ENCODE results near the gene SMAD3. TPM values are rescaled to one million over a fixed set of nuclear protein-coding genes. Genes with fewer than 3 reads are reported as not detected.

The SMAD3 gene
- total and polyA plus RNA-seq, 7 donors, result 2.9 to 47.6 (median 29.3) TPM

DNA sequence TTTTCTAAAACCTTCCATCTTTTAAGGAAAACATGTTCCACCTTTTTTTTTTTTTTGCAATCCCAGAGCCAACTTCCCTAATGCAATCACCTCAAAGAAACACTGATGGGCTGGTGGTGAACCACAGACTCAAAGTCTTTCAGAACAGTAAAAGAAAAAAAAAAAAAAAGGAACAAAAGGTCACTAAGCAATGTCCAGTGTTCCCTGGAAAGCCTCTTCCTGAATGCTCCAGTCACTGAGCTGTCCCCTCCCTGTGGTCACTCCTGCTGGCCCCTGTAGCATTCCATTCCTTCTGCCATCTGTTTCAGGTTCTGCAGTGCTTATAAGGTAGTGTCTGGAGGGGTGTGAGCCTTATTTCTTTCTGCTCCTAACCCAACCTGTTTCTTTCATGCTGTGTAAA, 135.7 kb downstream of the SMAD3 start:
- ATAC-seq (no peak), DNase-seq (no peak)
- no peak overlapping the region for H3K4me3 ChIP-seq
- no peaks in the 10 kb centered on the region for H3K9me3 ChIP-seq
- H3K36me3 ChIP-seq (ENCODE audit: insufficient read depth in 1 of 2, low read depth in 1 of 2), result peaks cover 0 to 5% of the 10 kb centered on the region in 2 donors
- peak overlapping the region; percentile 90 for H3K27ac ChIP-seq
- H3K4me1 ChIP-seq, result peaks cover 70% of the 10 kb centered on the region
- H3K27me3 ChIP-seq (ENCODE audit: insufficient read depth in 3 of 3, low read length in 2 of 3), result no peaks in the 10 kb centered on the region
- intact Hi-C loops (cut with DNase I), result loop anchor here (5.0 kb wide), 2 partner anchors 41 to 51 kb away; partner anchors contain the start of genes AAGAB (in 1 of the 2) and IQCH (in 1 of the 2)
- TF ChIP-seq CTCF (IDR thresholded peaks at IDR 0.05), result no peak

- peak overlapping the region; percentile 90 for H3K27ac ChIP-seq
- no peaks in the 10 kb centered on the region for H3K9me3 ChIP-seq
- H3K4me3 ChIP-seq, result no peak overlapping the region
- no peaks in the 10 kb centered on the region for H3K27me3 ChIP-seq (ENCODE audit: insufficient read depth in 3 of 3, low read length in 2 of 3)
- peaks cover 68% of the 10 kb centered on the region for H3K4me1 ChIP-seq
- 54 to 87% (median 62%) methylated on average over 2 of the region's 2 CpGs for WGBS, 3 donors
- no peak for ATAC-seq
- intact Hi-C loops (cut with DNase I), result loop anchor here (5.0 kb wide), 2 partner anchors 40 to 50 kb away; partner anchors contain the start of genes AAGAB (in 1 of the 2) and IQCH (in 1 of the 2)
- H3K36me3 ChIP-seq (ENCODE audit: insufficient read depth in 1 of 2, low read depth in 1 of 2), result peaks cover 0 to 5% of the 10 kb centered on the region in 2 donors
- DNase-seq, result no peak
- no peak for TF ChIP-seq CTCF (IDR thresholded peaks at IDR 0.05)
Observed at GRCh38 chr15:67202091-67202490, 136.7 kb downstream of the SMAD3 start.

DNA sequence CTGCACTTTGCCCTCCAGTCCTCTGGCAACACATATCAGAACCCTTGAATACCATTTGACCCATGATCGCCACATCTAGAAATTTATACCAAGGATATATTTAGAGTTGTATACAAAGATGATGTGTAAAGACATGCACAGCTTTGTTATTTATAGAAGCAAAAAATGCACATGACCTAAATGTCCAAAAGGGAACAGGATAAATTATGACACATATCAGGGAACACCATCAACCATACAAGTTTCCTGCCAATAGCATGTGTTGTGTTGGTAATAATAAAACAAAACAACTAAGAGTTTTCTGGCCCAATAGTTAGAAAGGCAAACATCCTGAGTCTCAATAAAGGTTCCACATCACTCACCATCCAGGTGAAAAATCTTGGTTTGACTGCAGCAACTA, 137.6 kb downstream of the SMAD3 start:
- peaks cover 0 to 5% of the 10 kb centered on the region in 2 donors for H3K36me3 ChIP-seq (ENCODE audit: insufficient read depth in 1 of 2, low read depth in 1 of 2)
- ATAC-seq, result peak; percentile 57 to 75 (median 68)

GRCh38 chr15:67207555-67208207, 142.3 kb downstream of the SMAD3 start:
- no peak for ATAC-seq
- H3K4me1 ChIP-seq, result peaks cover 32% of the 10 kb centered on the region
- H3K36me3 ChIP-seq (ENCODE audit: insufficient read depth in 1 of 2, low read depth in 1 of 2), result peaks cover 0 to 9% of the 10 kb centered on the region in 2 donors
- no peaks in the 10 kb centered on the region for H3K9me3 ChIP-seq
- peak overlapping the region; percentile 50 for H3K27ac ChIP-seq
- no peak for DNase-seq
- 36 to 58% (median 51%) methylated on average over 3 of the region's 3 CpGs for WGBS, 3 donors
- TF ChIP-seq CTCF (IDR thresholded peaks at IDR 0.05), result no peak
- H3K4me3 ChIP-seq, result no peak overlapping the region
- no peaks in the 10 kb centered on the region for H3K27me3 ChIP-seq (ENCODE audit: insufficient read depth in 3 of 3, low read length in 2 of 3)
- intact Hi-C loops (cut with DNase I), result no loop called here

More for the DNA sequence above, 137.6 kb downstream of the SMAD3 start:
- no peaks in the 10 kb centered on the region for H3K27me3 ChIP-seq (ENCODE audit: insufficient read depth in 3 of 3, low read length in 2 of 3)
- intact Hi-C loops (cut with DNase I), result loop anchor here (5.0 kb wide), 2 partner anchors 39 to 49 kb away; partner anchors contain the start of genes AAGAB (in 1 of the 2) and IQCH (in 1 of the 2)
- H3K4me3 ChIP-seq, result no peak overlapping the region
- no peak for TF ChIP-seq CTCF (IDR thresholded peaks at IDR 0.05)
- no peaks in the 10 kb centered on the region for H3K9me3 ChIP-seq
- peaks cover 66% of the 10 kb centered on the region for H3K4me1 ChIP-seq
- WGBS, 3 donors, result 24 to 46% (median 29%) methylated on average over 1 of the region's 1 CpG
- DNase-seq, result no peak
- H3K27ac ChIP-seq, result peak overlapping the region; percentile 90
